Measurements from ENCODE around the gene HIP1R. TPM values are rescaled to one million over a fixed set of nuclear protein-coding genes. Genes with fewer than 3 reads are reported as not detected.

The HIP1R gene
- total and polyA plus RNA-seq, 10 of the 15 experiments (the other 5 are each of a cell fraction or from before 2014, with no cell fraction given) = 0.18 to 27.7 (median 11.7) TPM

DNA sequence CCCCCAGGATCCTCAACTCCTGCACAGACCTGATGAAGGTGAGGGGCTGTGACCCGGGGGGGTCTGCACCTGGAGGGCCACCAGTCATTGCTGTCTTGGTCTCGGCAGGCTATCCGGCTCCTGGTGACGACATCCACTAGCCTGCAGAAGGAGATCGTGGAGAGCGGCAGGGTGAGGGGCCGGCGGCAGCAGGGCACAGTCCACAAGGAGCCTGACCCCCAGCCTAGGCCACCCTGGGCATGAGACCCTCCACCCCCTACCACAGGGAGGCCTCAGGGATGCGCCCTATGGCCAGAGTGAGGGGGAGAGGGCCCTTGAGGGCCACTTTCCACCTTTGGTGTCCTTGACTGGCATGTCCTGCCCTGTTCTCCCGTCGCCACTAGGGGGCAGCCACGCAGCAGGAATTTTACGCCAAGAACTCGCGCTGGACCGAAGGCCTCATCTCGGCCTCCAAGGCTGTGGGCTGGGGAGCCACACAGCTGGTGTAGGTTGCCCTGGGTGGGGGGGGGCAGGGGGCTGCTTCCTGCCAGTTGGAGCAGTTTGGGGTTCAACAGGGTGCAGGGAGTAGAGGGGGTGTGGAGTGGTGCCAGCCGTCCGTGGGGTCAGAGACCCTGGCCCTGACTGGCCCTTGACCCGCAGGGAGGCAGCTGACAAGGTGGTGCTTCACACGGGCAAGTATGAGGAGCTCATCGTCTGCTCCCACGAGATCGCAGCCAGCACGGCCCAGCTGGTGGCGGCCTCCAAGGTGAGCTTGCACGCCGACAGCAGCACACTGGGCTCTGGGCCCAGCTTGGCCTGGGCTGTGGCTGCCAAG is 25.0 kb downstream of the HIP1R start (continued):
- TF ChIP-seq, protein P1, sequence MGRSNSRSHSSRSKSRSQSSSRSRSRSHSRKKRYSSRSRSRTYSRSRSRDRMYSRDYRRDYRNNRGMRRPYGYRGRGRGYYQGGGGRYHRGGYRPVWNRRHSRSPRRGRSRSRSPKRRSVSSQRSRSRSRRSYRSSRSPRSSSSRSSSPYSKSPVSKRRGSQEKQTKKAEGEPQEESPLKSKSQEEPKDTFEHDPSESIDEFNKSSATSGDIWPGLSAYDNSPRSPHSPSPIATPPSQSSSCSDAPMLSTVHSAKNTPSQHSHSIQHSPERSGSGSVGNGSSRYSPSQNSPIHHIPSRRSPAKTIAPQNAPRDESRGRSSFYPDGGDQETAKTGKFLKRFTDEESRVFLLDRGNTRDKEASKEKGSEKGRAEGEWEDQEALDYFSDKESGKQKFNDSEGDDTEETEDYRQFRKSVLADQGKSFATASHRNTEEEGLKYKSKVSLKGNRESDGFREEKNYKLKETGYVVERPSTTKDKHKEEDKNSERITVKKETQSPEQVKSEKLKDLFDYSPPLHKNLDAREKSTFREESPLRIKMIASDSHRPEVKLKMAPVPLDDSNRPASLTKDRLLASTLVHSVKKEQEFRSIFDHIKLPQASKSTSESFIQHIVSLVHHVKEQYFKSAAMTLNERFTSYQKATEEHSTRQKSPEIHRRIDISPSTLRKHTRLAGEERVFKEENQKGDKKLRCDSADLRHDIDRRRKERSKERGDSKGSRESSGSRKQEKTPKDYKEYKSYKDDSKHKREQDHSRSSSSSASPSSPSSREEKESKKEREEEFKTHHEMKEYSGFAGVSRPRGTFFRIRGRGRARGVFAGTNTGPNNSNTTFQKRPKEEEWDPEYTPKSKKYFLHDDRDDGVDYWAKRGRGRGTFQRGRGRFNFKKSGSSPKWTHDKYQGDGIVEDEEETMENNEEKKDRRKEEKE (IDR thresholded peaks at IDR 0.05) = no peak
- TF ChIP-seq DPF2 (IDR thresholded peaks at IDR 0.05) = 0 out of 2 replicates have a peak, but pooled peaks have one; percentile 21
- TF ChIP-seq PBX3 (IDR thresholded peaks at IDR 0.05; ENCODE audit: insufficient replicate concordance, low read depth, low read length) = peak; percentile 53
- TF ChIP-seq NFXL1 (IDR thresholded peaks at IDR 0.05; ENCODE audit: borderline replicate concordance) = no peak
- TF ChIP-seq IRF4 (IDR thresholded peaks at IDR 0.05; ENCODE audit: low read depth, low read length) = 0 out of 2 replicates have a peak, but pooled peaks have one; percentile 37
- TF ChIP-seq POLR2A (IDR thresholded peaks at IDR 0.05; ENCODE audit: low read depth, low read length) = 0 out of 2 replicates have a peak, but pooled peaks have one; percentile 26
- TF ChIP-seq SIX5 (IDR thresholded peaks at IDR 0.05; ENCODE audit: low read depth, low read length, severe bottlenecking) = no peak
- no peak for TF ChIP-seq BMI1 (IDR thresholded peaks at IDR 0.05; ENCODE audit: borderline replicate concordance)
- peak; percentile 87 to 93 (median 91) for TF ChIP-seq CTCF (IDR thresholded peaks at IDR 0.05 in 2 of 3, conservative IDR thresholded peaks at IDR 0.05 in 1 of 3; ENCODE audit: control insufficient read depth in 2 of 3, extremely low read depth in 1 of 3, insufficient read depth in 1 of 3, low read depth in 3 of 3, low read length in 3 of 3)
- no peak for TF ChIP-seq ZZZ3 (IDR thresholded peaks at IDR 0.05; ENCODE audit: control insufficient read depth, insufficient read length, low read depth)
- no peak for TF ChIP-seq SP1 (IDR thresholded peaks at IDR 0.05; ENCODE audit: low read depth, low read length)
- no peak for TF ChIP-seq ZNF217 (IDR thresholded peaks at IDR 0.05)

Data from GM12878 (cell line).